Head of caudate nucleus (tissue), 42 donors: ENCODE results near the gene NLRC4.
"Not testable (repeated sequence)": the region's sequence is repeated elsewhere in the genome, so short reads cannot be mapped to it uniquely, and the experiment has no call there.

Experiments used
- DNase-seq, 42 donors: peaks; one replicate each; pipeline versions ENCODE4 v3.0.0 to v3.0.0-alpha.2; 2020 to 2021; ENCODE audit warnings: mixed read lengths in 7 of 42
- intact Hi-C: fragments of 100-400 bp; cut with DNase I; formaldehyde crosslinking; loops from one replicate; pipeline ENCODE4 v1.15.0; 2022

Gene NLRC4

GRCh38 chr2:32258242-32258641 is 6.4 kb downstream of the NLRC4 start:
- DNase-seq, result no peak
- intact Hi-C loops, result no loop called here

DNA sequence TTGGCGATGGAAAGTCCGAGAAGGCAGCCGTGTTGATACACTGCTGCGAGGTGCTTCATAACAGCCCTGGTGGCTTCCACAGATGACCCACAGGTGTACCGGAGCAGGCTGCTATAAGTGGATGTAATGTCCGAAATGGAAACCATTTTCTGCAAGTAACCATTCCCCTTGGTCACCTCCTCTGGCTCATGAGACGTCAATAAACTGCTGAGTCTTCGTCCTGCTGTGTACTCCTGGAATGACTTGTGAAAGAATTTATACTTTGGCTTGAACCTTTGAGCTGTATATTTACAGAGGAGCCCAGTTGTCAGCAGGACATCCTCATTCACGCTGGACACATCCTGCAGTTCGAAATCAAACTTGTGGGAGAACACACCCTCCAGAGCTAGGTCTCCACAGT is 14.4 kb downstream of the NLRC4 start:
- no peak for DNase-seq
- intact Hi-C loops, result no loop called here

DNA sequence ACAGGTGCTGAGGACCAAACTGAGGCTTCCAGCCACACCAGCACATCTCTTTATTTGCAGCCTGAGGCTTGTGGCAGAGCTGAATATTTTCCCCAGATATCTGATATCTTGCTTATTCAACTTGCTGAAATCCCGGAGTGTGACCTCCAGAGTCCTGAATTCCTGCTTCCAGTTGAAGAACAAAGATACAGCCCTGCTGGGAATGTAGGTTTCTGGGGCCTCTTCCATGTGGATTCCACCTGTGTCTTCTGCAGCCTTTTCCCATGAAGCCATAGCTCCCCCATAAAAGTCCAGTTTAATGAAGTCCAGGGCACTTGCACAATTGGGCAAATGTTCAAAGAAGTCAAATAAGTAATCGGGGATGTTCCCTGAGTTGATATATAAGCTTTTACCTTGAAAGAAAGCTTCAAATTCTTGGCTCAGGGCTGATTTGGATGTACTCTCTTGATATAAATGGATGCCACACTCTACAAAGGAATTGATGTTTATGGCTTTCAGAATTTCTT is 14.9 kb downstream of the NLRC4 start:
- intact Hi-C loops, result no loop called here
- no peak for DNase-seq

DNA sequence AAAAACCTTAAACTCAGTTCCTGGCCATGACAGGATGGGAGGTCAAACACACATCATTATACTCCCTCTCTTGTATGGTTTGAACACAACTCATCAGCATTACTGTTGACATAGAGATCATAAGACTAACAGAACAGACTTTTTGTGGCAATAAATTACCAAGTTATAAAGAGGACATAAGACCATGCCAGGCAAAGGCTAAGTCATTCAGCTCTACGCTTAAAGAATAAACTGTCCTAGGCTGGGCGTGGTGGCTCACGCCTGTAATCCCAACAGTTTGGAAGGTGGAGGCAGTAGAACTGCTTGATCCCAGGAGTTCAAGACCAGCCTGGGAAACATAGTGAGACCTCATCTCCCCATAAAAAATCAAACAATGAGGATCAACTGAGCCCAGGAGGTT is 16.4 kb downstream of the NLRC4 start:
- DNase-seq, result no peak
- intact Hi-C loops, result no loop called here

- no peak for DNase-seq
- intact Hi-C loops, result no loop called here
These were observed 17.8 kb downstream of the NLRC4 start for GRCh38 chr2:32246911-32247310.

DNA sequence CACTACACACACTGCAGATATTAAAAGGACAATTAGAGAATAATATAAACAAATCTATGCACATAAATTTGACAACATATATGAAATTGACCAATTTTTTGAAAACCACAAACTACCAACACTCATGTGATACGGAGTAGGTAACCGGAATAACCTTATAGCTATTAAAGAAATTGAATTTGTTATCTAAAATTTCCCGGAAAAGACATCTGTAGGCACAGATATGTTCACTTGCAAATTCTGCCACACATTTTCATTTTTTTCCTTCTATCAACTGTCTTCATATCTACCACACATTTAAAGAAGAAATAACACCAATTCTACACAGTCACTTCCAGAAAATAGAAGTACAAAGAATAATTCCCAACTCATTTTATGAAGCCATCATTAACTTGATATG is 22.4 kb downstream of the NLRC4 start:
- DNase-seq, result no peak
- intact Hi-C loops, result no loop called here

- intact Hi-C loops, result no loop called here
- DNase-seq, result no peak
These were observed 26.7 kb downstream of the NLRC4 start for GRCh38 chr2:32237996-32238395.

DNA sequence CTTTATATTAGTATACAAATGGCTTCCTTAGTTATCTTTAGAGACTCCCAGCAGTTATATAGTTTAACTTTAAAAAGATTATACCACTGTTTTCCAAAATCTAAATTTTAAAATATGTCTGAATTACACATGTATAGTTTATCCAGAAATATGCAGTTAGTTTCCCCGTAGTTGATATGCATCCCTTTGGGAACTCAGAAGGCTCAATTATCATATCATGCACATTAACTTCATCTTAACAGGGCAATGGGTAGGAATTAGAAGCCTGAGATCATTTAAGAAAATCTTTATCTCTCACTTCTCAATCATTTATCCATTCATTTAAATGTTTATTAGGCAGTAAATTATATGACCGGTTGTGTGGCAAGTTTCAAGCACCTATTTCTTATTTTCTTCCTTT is 27.2 kb downstream of the NLRC4 start:
- intact Hi-C loops, result no loop called here

DNA sequence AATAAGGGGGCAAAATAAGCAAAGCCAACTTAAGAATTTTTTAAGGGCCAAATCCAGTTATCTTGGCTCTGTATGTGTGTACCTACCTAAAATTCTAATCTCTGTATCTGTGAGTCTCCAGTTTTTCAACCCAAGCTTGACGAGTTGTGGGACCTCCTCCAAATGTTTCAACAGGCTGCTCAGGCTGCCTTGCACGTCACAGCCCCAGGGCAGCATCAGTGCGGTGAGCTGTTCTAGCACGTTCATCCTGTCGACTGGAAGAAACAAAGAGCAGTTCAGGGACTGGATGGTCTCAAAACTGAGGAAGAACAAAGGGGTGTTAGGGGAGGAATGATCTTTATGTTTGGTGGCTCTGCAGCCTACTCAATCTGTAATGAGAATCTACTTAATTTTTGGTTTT is 29.4 kb downstream of the NLRC4 start:
- intact Hi-C loops, result no loop called here
- no peak for DNase-seq

More for the DNA sequence above, 27.2 kb downstream of the NLRC4 start:
- DNase-seq, result no peak

GRCh38 chr2:32231959-32232358 is 32.7 kb downstream of the NLRC4 start:
- DNase-seq, result no peak
- intact Hi-C loops, result no loop called here

DNA sequence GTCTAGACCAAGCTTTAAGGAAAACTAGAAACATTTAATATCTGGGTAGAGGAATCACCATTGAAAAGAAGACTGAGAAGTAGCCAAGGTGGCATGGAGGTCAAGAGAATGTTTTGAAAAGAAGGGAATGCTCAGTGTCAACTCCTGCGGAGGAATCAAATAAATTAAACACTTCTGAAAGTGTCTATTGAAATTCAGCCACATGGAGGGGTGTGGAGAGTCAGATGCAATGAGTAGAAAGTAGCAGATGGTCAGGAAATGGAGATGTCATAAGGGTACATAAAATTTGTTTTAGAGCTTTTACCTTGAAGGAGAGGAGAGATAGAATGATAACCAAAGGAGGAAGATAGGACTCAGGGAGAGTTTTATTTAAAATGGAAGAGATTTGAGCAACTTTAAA is 35.1 kb downstream of the NLRC4 start:
- intact Hi-C loops, result no loop called here
- DNase-seq, result no peak

- intact Hi-C loops, result no loop called here
- DNase-seq, result no peak
These were observed 36.5 kb downstream of the NLRC4 start for GRCh38 chr2:32228181-32228580.

DNA sequence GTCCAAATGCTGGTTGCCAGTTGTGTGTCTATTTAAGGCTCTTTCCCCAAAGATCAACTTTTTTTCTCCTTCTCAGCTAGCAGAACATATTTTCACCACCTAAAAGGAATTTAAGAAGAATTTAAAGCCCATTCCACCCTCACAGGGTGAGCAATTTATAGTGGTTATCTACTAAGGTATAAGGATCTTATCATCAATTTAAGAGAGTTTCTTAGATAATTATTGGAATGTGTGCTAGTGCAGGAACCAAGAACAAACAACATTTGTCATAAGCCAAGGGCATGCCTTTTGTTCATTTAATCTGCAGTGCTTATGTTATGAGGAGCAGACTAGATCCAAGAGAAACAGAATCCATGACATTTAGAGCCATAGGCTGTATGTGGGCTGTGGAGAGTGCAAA is 37.2 kb downstream of the NLRC4 start:
- intact Hi-C loops, result no loop called here
- no peak for DNase-seq

- no peak for DNase-seq
- intact Hi-C loops, result no loop called here
These were observed 41.7 kb downstream of the NLRC4 start for GRCh38 chr2:32222966-32223365.

GRCh38 chr2:32220445-32220844 is 44.2 kb downstream of the NLRC4 start:
- intact Hi-C loops, result no loop called here
- no peak for DNase-seq

DNA sequence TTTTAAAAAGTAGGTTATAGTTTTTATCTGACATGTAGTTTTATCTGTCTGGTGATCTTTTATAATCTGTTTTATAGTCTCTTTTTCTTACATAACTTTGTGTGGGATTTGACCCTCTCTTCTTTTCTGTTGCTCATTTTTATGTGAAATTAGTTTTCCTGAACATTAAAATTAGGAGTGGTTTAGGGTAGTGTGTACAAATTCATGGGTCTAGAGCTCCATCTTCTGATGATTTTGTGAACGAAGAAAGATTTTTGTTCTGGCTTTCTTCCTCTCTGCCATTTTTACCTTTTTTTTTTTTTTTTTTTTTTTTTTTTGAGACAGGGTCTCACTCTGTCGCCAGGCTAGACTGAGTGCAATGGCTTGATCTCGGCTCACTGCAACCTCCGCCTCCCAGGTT is 52.4 kb downstream of the NLRC4 start:
- intact Hi-C loops, result no loop called here
- no peak for DNase-seq

- no peak for DNase-seq
- intact Hi-C loops, result no loop called here
These were observed 53.8 kb downstream of the NLRC4 start for GRCh38 chr2:32210767-32211408.

DNA sequence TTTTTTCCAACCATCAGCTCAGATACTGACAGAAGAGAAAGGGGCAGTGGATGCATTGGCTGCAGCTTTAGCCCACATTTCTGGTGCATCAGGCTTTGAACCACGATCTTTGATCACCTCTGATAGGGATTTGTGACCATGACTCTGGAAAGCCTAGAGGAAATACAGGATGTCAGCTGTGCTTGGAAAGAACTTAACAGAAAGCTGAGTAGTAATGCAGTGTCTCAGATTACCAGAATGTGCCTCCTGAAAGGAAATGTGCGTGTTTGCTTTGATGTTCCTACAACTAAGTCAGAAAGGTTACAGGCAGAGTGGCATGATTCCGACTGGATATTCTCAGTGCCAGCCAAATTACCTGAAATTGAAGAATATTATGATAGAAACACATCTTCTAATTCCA is 61.3 kb downstream of the NLRC4 start:
- intact Hi-C loops, DNase-seq: not testable (repeated sequence)

DNA sequence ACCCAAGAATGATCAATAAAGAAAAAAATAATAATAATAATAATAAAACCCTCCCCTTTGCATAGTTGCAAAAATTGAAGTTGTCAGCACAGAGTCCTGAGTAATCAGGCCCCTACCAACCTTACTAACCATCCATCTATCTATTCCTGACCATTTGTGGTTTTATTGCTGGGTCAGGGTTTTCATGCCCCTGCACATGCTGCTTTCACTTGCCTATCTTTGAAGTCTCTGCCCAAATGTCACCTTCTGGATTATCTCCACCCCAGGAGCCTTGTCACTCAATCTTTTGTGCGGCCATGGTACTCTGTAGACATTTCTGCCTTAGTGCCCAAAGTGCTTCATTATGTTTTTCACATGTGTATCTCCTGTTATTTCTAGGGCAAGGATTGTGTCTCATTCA is 63.9 kb downstream of the NLRC4 start:
- DNase-seq, result no peak
- intact Hi-C loops, result no loop called here

DNA sequence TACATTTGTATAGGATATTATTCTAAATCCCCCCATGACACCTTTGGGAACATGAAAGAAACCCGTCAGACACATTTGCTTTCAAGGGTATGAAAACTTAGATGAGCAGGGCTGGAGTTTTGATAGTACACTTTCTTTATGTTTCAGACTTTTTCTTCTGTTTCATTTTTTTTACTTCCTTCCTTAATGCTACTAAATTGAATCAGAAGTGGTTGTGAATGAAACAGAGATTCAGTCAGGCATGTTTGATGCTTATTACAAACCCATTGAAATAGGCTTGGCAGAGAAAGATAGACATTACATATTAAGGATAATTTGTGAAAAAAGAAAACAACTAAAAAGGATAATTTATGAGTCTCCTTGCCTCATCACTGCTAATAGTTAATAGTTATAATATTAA is 72.3 kb downstream of the NLRC4 start:
- DNase-seq, result no peak
- intact Hi-C loops, result no loop called here

- DNase-seq, result no peak
- intact Hi-C loops, result no loop called here
These were observed 75.7 kb downstream of the NLRC4 start for GRCh38 chr2:32189011-32189410.

- DNase-seq, result no peak
- intact Hi-C loops, result no loop called here
These were observed 82.0 kb downstream of the NLRC4 start for GRCh38 chr2:32182667-32183066.
